ENCODE data around the gene FEZ2. TPM values are rescaled to one million over a fixed set of nuclear protein-coding genes. Genes with fewer than 3 reads are reported as not detected.

The FEZ2 gene
- total RNA-seq, 1 donor = 62.8 TPM

DNA sequence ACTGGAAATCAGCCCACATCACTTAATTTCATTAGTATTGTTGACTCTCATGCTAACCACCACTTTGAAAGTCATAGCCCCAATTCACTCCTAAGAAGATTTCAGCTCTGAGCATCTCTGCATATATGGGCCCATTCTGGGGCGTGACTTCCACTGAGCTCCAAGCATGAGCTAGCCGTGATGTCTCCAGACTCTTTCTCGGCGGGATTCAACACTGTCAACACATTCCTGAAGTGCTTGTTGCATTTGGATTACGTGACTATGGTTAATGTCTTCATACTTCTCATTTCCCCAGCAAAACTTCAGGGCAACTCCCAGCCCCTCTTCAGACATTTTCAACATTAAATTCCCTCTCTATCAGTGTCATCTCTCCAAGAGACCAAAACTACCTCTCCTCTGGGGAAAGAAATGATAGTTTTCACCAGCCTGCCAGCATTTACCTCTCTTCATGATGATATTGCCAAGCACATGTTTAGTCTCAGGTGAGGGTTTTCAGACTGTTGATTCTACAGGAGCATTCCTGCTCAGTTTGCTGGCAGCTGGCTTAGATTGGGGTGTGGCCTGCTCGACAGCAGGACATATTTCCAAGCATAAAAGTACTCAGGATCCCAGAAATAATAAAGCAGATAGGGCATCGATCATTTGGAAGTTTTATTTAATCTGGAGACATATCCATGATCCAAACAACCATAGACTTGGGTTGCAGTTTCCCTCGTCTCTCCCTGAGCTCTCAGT, 81.7 kb downstream of the FEZ2 start:
- no peak overlapping the region for H3K4me3 ChIP-seq (ENCODE audit: low read depth, low read length)
- peak; percentile 59 for DNase-seq (ENCODE audit: low read depth)
- no peak for TF ChIP-seq CTCF (IDR thresholded peaks at IDR 0.05; ENCODE audit: insufficient read depth, low read length)

- no peak for TF ChIP-seq CTCF (IDR thresholded peaks at IDR 0.05; ENCODE audit: insufficient read depth, low read length)
- H3K4me3 ChIP-seq (ENCODE audit: low read depth, low read length) = no peak overlapping the region
- no peak for DNase-seq (ENCODE audit: low read depth)
These were observed 82.4 kb downstream of the FEZ2 start for GRCh38 chr2:36515538-36515937.

- DNase-seq (ENCODE audit: low read depth) = no peak
- H3K4me3 ChIP-seq (ENCODE audit: low read depth, low read length) = no peak overlapping the region
- TF ChIP-seq CTCF (IDR thresholded peaks at IDR 0.05; ENCODE audit: insufficient read depth, low read length) = no peak
These were observed 84.3 kb downstream of the FEZ2 start for GRCh38 chr2:36513661-36514060.

DNA sequence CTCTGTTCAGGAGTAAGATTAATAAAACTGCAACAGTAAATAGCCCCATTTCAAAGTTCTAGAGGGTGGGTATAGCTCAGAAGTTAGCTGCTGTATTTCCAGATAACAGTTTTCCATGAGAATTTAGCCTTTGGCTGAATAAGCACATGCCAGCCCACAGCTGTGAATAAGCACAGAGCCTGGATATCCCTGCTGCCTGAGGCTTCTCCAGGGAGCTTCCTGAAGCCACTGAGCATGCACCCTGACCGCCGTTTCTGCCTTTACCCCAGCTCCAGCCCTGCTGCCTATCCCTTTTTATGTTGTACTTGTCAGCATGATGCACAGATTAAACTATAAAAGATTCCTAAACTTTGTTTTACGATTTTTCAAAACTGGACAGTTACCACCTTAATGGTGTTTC, 85.3 kb downstream of the FEZ2 start:
- TF ChIP-seq CTCF (IDR thresholded peaks at IDR 0.05; ENCODE audit: insufficient read depth, low read length) = no peak
- H3K4me3 ChIP-seq (ENCODE audit: low read depth, low read length) = no peak overlapping the region
- DNase-seq (ENCODE audit: low read depth) = no peak

DNA sequence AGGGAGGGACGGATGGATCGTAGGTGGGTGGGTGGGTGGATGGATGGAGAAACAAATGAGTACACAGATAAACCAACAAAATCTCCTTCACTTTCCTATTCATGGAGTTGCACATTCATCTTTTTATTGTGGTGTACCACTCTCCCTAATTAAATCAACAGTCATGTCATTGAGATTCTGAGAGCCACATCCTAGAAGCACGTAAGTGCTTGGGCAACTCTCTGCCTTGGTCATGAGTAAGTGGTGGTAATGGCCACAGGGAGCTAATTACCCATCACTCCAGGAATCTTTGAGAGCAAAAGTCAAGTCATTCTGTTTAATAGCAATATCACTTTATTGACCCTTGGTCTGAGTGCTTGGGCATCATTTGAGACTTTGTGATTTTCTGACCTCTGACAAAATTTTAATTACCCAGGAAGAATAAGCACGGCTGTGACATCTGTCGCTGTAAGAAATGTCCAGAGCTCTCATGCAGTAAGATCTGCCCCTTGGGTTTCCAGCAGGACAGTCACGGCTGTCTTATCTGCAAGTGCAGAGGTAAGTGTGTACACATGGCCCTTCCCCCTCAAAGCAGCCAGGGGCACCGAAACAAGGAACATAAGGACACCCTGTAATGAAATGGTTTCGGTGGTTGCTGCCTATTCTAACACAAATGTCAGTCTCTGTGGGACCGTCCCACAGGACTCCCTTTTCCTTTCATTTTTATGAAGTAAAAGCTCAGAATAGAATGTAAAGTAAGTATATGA, 85.9 kb downstream of the FEZ2 start:
- H3K4me3 ChIP-seq (ENCODE audit: low read depth, low read length) = no peak overlapping the region
- TF ChIP-seq CTCF (IDR thresholded peaks at IDR 0.05; ENCODE audit: insufficient read depth, low read length) = no peak
- no peak for DNase-seq (ENCODE audit: low read depth)

DNA sequence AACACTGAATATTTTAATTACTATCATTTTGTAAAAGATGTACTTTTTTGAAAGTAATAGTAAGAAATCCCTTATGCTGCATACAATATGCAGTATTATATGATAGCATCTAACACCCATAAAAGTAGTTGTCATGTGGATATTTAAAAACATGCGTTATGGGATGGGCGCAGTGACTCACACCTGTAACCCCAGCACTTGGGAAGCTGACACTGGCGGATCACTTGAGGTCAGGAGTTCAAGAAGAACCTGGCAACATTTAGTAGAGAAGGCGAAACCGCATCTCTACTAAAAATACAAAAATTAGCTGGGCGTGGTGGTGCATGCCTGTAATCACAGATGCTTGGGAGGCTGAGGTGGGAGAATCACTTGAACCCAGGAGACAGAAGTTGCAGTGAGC, 88.9 kb downstream of the FEZ2 start:
- DNase-seq (ENCODE audit: low read depth) = no peak
- H3K4me3 ChIP-seq (ENCODE audit: low read depth, low read length) = no peak overlapping the region
- no peak for TF ChIP-seq CTCF (IDR thresholded peaks at IDR 0.05; ENCODE audit: insufficient read depth, low read length)
